Thymus (tissue), 11 donors: ENCODE data around the gene REV3L. TPM values are rescaled to one million over a fixed set of nuclear protein-coding genes. Genes with fewer than 3 reads are reported as not detected.

Source experiments
- DNase-seq, 9 donors: peaks; one replicate each; pipeline ENCODE4 v3.0.0-alpha.2; 2013; ENCODE audit warnings: low spot score in 9 of 9, low read depth in 6 of 9, missing footprints in 1 of 9
- H3K27ac ChIP-seq, 2 donors: one replicate each; pipeline ENCODE4 v1.5.1; 2013; ENCODE audit warnings: control low read depth in 1 of 2, low read depth in 1 of 2, low read length in 1 of 2, mild to moderate bottlenecking in 1 of 2, moderate library complexity in 1 of 2
- H3K27me3 ChIP-seq, 2 donors: one replicate each; pipeline ENCODE4 v1.5.1; 2013; ENCODE audit warnings: low read length in 1 of 2; ENCODE audit not compliant: control insufficient read depth in 2 of 2, insufficient read depth in 1 of 2
- H3K36me3 ChIP-seq, 2 donors: one replicate each; pipeline ENCODE4 v1.5.1; 2013; ENCODE audit warnings: low read length in 1 of 2, mild to moderate bottlenecking in 1 of 2, moderate library complexity in 1 of 2; ENCODE audit not compliant: control insufficient read depth in 2 of 2, insufficient read depth in 2 of 2
- H3K4me1 ChIP-seq, 2 donors: one replicate each; pipeline ENCODE4 v1.5.1; 2013; ENCODE audit warnings: low read length in 2 of 2; ENCODE audit not compliant: control insufficient read depth in 2 of 2, insufficient read depth in 2 of 2
- H3K4me3 ChIP-seq, 2 donors: one replicate each; pipeline ENCODE4 v1.5.1; 2013; ENCODE audit warnings: low read length in 2 of 2, control low read depth in 1 of 2, mild to moderate bottlenecking in 1 of 2
- H3K9me3 ChIP-seq, 2 donors: one replicate each; pipeline ENCODE4 v1.5.1; 2013; ENCODE audit warnings: low read length in 1 of 2, mild to moderate bottlenecking in 1 of 2; ENCODE audit not compliant: control insufficient read depth in 2 of 2, insufficient read depth in 1 of 2
- WGBS: extraction: QIAGEN DNeasy Blood & Tissue Kit; methylation state at CpG from one replicate; pipeline ENCODE4 v1.1.7; 2013; 5-methylcytosine and 5-hydroxymethylcytosine counted together
- polyA plus RNA-seq: library from polyadenylated mRNA; stranded (reverse); fragments of 200-250 nt; gene quantifications from one replicate; pipeline ENCODE4 v1.2.3, GENCODE V29; 2013
- total RNA-seq: library from RNA; stranded (reverse); fragments of 120-200 nt; gene quantifications from one replicate; pipeline ENCODE4 v1.2.4, GENCODE V29; 2013
- donor health status: healthy.

Gene REV3L
- total and polyA plus RNA-seq, 2 donors = 21.2 to 29.4 TPM

DNA sequence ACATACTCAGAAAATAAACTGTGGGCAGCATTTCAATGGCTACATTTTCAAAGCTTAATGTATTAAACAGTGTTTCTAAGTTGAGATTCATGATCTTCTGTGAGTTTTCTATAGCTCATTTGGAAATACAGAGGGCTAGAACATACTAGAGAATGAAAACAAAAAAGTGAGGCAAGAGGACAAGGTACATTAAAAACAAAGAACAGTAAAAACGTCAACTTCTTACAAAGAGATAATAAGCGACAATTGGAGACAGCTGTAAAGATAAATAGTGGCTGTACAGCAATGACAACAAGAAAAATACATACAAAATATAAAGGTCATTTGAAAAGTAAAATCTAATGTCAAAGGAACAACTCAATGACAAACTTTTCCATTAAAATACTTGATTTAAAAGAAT, 94.3 kb downstream of the REV3L start:
- no peak overlapping the region for H3K27ac ChIP-seq
- H3K4me1 ChIP-seq = no peaks in the 10 kb centered on the region
- DNase-seq = no peak
- H3K27me3 ChIP-seq = no peaks in the 10 kb centered on the region
- no peaks in the 10 kb centered on the region for H3K9me3 ChIP-seq
- no peak overlapping the region for H3K4me3 ChIP-seq
- 99% methylated on average over 2 of the region's 2 CpGs for WGBS
- peaks cover 0 to 41% of the 10 kb centered on the region in 2 donors for H3K36me3 ChIP-seq

DNA sequence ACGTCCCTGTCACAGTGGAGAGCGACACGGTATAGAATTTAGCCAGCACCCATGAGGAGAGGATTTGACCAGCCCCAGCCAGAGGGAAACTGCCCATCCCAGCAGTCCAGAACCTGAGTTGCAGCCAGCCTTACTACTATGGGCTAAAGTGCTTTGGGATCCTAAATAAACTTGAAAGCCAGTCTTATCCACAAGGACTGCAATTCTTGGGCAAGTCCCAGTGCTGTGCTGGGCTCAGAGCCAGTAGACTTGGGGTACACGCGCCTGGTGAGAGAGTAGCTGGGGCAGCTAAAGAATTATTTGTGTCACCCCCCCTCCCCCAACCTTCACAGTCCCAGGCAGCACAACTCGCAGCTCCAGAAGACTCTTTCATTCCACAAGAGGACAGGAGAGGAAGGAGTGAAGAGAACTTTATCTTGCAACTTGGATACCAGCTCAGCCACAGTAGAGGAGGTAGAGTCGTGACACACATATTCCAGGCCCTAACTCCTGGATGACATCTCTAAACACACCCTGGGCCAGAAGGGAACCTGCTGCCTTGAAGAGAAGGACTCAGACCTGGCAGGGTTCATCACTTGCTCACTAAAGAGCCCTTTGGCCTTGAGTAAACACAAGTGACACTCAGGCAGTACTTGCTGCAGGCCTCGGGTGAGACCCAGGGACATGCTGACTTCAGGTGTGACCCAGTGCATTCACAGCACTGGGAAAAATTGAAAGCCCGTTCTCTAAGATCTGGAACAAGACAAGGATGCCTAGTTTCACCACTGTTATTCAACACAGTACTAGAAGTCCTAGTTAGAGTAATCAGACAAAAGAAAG, 100.3 kb downstream of the REV3L start:
- WGBS = 98% methylated on average over 9 of the region's 9 CpGs
- Histone ChIP-seq H3K4me3 (no peak overlapping the region), H3K9me3 (no peaks in the 10 kb centered on the region), H3K27ac (no peak overlapping the region), H3K36me3 (peaks cover 11 to 52% of the 10 kb centered on the region in 2 donors), H3K27me3 (no peaks in the 10 kb centered on the region), H3K4me1 (no peaks in the 10 kb centered on the region)
- no peak for DNase-seq

DNA sequence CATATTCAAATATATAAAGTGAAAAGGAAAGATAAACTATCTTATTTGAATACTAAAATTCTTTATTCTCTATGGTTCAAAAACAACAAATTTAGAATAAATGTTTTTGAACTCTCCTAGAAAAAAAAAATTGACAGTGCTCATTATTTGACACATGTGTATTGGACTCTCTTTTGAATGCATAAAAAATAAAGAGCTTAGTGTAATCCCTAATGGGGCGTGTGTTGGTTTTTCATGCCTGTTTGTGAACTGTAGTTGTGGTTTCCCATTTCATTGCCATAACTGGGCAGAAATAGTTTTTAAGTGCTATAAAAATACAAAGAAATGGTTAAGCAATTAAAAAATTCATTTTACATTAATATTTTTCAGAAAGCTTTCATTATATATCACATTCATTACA, 101.3 kb downstream of the REV3L start:
- H3K4me1 ChIP-seq = no peaks in the 10 kb centered on the region
- H3K4me3 ChIP-seq = no peak overlapping the region
- H3K27me3 ChIP-seq = no peaks in the 10 kb centered on the region
- H3K9me3 ChIP-seq = no peaks in the 10 kb centered on the region
- H3K27ac ChIP-seq = no peak overlapping the region
- H3K36me3 ChIP-seq = peaks cover 15 to 48% of the 10 kb centered on the region in 2 donors
- 97% methylated on average over 1 of the region's 1 CpG for WGBS
- DNase-seq = no peak

DNA sequence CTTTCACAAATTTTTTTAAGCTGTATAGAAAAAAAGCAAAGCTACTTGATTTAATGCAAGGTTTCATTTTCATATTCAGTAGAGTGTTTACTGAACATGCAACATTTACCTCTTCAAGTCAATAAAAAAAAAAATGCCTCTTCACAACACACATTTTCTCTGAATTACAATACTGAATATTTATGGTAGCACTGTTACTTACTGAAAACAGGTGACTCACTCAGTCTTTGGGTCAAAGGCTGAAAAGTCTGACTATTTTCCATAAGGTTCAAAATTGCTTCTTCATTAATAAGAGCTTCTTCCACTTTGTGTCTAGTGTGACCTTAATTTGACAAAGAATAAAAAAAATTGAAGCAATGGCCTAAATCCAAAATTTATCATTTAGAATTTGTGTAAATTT, 101.9 kb downstream of the REV3L start:
- Histone ChIP-seq H3K9me3 (no peaks in the 10 kb centered on the region), H3K4me3 (no peak overlapping the region), H3K36me3 (peaks cover 15 to 45% of the 10 kb centered on the region in 2 donors), H3K27me3 (no peaks in the 10 kb centered on the region), H3K27ac (no peak overlapping the region), H3K4me1 (no peaks in the 10 kb centered on the region)
- DNase-seq = no peak

- H3K36me3 ChIP-seq = peaks cover 15 to 50% of the 10 kb centered on the region in 2 donors
- 95% methylated on average over 2 of the region's 2 CpGs for WGBS
These were observed 103.2 kb downstream of the REV3L start for GRCh38 chr6:111379831-111380230.

GRCh38 chr6:111379302-111379701, 103.7 kb downstream of the REV3L start:
- no peaks in the 10 kb centered on the region for H3K9me3 ChIP-seq
- H3K4me1 ChIP-seq = no peaks in the 10 kb centered on the region
- no peak overlapping the region for H3K4me3 ChIP-seq
- H3K27ac ChIP-seq = no peak overlapping the region
- DNase-seq = no peak
- no peaks in the 10 kb centered on the region for H3K27me3 ChIP-seq
- peaks cover 15 to 51% of the 10 kb centered on the region in 2 donors for H3K36me3 ChIP-seq

More at GRCh38 chr6:111379831-111380230, 103.2 kb downstream of the REV3L start:
- Histone ChIP-seq H3K4me1 (no peaks in the 10 kb centered on the region), H3K4me3 (no peak overlapping the region), H3K27me3 (no peaks in the 10 kb centered on the region), H3K9me3 (no peaks in the 10 kb centered on the region), H3K27ac (no peak overlapping the region)
- DNase-seq = no peak

DNA sequence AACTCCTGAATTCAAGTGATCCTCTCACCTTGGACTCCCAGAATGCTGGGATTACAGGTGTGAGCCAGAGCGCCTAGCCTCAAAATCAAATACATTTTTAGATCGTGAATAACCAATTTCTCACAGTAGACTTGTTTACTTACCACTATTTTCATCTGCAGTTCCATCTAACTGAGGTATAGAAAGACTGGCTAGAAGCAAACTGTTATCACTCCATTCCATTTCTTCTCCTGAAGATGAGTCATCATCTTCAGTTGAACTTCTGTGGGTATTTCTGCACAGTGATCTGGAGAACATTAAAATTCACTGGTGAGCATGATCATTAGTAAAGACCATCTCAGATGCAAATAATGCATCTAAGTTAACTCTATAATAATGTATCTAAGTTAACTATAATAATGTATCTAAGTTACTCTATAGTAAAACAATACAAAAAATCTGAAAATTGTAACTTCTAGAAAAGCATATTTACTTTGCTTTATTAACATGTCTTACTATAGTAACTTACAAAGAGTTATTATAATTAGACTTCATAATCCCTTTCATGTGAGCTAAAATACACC, 105.4 kb downstream of the REV3L start:
- 100% methylated on average over 2 of the region's 2 CpGs for WGBS
- H3K27ac ChIP-seq = no peak overlapping the region
- no peaks in the 10 kb centered on the region for H3K4me1 ChIP-seq
- no peak overlapping the region for H3K4me3 ChIP-seq
- no peaks in the 10 kb centered on the region for H3K27me3 ChIP-seq
- no peak for DNase-seq
- peaks cover 11 to 56% of the 10 kb centered on the region in 2 donors for H3K36me3 ChIP-seq
- no peaks in the 10 kb centered on the region for H3K9me3 ChIP-seq

GRCh38 chr6:111367393-111368088, 115.5 kb downstream of the REV3L start:
- H3K27ac ChIP-seq = no peak overlapping the region
- H3K4me1 ChIP-seq = no peaks in the 10 kb centered on the region
- no peak for DNase-seq
- H3K27me3 ChIP-seq = no peaks in the 10 kb centered on the region
- H3K36me3 ChIP-seq = peaks cover 0 to 39% of the 10 kb centered on the region in 2 donors
- H3K4me3 ChIP-seq = no peak overlapping the region
- H3K9me3 ChIP-seq = no peaks in the 10 kb centered on the region
- WGBS = 97% methylated on average over 9 of the region's 9 CpGs

DNA sequence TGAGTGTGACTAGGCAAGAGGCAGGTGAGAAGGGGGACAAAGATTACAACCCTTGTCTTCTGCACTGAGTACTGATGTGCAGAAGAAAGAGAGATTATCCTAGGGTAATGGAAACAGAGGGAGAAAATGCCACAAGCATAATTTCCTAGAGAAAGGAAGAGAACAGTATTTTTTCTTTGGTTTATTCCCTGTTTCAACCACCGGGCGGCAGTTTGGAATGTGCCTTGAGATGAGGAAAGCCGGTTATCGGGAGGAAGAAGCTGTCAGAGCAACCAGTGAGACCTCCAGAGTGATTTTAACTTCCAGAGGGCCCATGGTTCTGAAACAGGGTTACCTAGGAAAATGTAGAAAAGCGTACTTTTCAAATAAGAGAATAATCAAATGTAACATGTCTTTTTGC, 121.4 kb downstream of the REV3L start:
- no peak overlapping the region for H3K4me3 ChIP-seq
- H3K27me3 ChIP-seq = no peaks in the 10 kb centered on the region
- 89% methylated on average over 5 of the region's 5 CpGs for WGBS
- no peaks in the 10 kb centered on the region for H3K4me1 ChIP-seq
- peak in 1 of 9 donors; percentile 27 for DNase-seq
- no peaks in the 10 kb centered on the region for H3K9me3 ChIP-seq
- H3K36me3 ChIP-seq = peaks cover 0 to 30% of the 10 kb centered on the region in 2 donors
- no peak overlapping the region for H3K27ac ChIP-seq
